ENCODE results near the gene LIM2. TPM values are rescaled to one million over a fixed set of nuclear protein-coding genes. Genes with fewer than 3 reads are reported as not detected.

The LIM2 gene
- total and polyA plus RNA-seq, 9 of the 15 experiments (the other 6 are each of a cell fraction or from before 2014, with no cell fraction given): 0.07 to 0.45 (median 0.18) TPM; not detected in 4

GRCh38 chr19:51422053-51422448, 34.3 kb upstream of the LIM2 start (continued):
- TF ChIP-seq, protein P1, sequence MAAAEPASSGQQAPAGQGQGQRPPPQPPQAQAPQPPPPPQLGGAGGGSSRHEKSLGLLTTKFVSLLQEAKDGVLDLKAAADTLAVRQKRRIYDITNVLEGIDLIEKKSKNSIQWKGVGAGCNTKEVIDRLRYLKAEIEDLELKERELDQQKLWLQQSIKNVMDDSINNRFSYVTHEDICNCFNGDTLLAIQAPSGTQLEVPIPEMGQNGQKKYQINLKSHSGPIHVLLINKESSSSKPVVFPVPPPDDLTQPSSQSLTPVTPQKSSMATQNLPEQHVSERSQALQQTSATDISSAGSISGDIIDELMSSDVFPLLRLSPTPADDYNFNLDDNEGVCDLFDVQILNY (CRISPR knock-in tag; IDR thresholded peaks at IDR 0.05): peak; percentile 86
- peak; percentile 13; the same call in 1 of the 2 replicates for TF ChIP-seq USF2 (CRISPR knock-in tag; IDR thresholded peaks at IDR 0.05)
- peak; percentile 97 for TF ChIP-seq FOXP1 (CRISPR knock-in tag; IDR thresholded peaks at IDR 0.05)
- peak; percentile 97 for TF ChIP-seq PRMT5 (CRISPR knock-in tag; IDR thresholded peaks at IDR 0.05)
- peak; percentile 68 for TF ChIP-seq KLF13 (tag; IDR thresholded peaks at IDR 0.05; ENCODE audit: borderline replicate concordance, low read depth)
- 0 out of 2 replicates have a peak, but pooled peaks have one; percentile 53 for TF ChIP-seq MYNN (IDR thresholded peaks at IDR 0.05)
- no peak for TF ChIP-seq MYNN (CRISPR knock-in tag; IDR thresholded peaks at IDR 0.05)
- TF ChIP-seq HMBOX1 (IDR thresholded peaks at IDR 0.05): no peak
- peak; percentile 97 for TF ChIP-seq MIER1 (IDR thresholded peaks at IDR 0.05; ENCODE audit: low read depth)
- TF ChIP-seq ZBTB17 (CRISPR knock-in tag; IDR thresholded peaks at IDR 0.05): 0 out of 2 replicates have a peak, but pooled peaks have one; percentile 28
- no peak for TF ChIP-seq KAT2B (IDR thresholded peaks at IDR 0.05; ENCODE audit: low read depth, low read length)
- no peak for TF ChIP-seq CREB1 (IDR thresholded peaks at IDR 0.05)
- TF ChIP-seq CREB1 (CRISPR knock-in tag; IDR thresholded peaks at IDR 0.05): peak; percentile 77
- TF ChIP-seq, protein P2, sequence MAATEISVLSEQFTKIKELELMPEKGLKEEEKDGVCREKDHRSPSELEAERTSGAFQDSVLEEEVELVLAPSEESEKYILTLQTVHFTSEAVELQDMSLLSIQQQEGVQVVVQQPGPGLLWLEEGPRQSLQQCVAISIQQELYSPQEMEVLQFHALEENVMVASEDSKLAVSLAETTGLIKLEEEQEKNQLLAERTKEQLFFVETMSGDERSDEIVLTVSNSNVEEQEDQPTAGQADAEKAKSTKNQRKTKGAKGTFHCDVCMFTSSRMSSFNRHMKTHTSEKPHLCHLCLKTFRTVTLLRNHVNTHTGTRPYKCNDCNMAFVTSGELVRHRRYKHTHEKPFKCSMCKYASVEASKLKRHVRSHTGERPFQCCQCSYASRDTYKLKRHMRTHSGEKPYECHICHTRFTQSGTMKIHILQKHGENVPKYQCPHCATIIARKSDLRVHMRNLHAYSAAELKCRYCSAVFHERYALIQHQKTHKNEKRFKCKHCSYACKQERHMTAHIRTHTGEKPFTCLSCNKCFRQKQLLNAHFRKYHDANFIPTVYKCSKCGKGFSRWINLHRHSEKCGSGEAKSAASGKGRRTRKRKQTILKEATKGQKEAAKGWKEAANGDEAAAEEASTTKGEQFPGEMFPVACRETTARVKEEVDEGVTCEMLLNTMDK (IDR thresholded peaks at IDR 0.05; ENCODE audit: borderline replicate concordance, insufficient read depth, low read depth, low read length, poor library complexity, severe bottlenecking): peak; percentile 65
- TF ChIP-seq DMBX1 (CRISPR knock-in tag; IDR thresholded peaks at IDR 0.05; ENCODE audit: borderline replicate concordance): peak; percentile 75; the same call in 1 of the 2 replicates
- no peak for TF ChIP-seq POLR2A (conservative IDR thresholded peaks at IDR 0.05)
- TF ChIP-seq ATF1 (CRISPR knock-in tag; IDR thresholded peaks at IDR 0.05): no peak
- 0 out of 2 replicates have a peak, but pooled peaks have one; percentile 10 for TF ChIP-seq ATF1 (tag; IDR thresholded peaks at IDR 0.05)
- no peak for TF ChIP-seq NUFIP1 (IDR thresholded peaks at IDR 0.05; ENCODE audit: partially characterized antibody)
- TF ChIP-seq, protein P3, sequence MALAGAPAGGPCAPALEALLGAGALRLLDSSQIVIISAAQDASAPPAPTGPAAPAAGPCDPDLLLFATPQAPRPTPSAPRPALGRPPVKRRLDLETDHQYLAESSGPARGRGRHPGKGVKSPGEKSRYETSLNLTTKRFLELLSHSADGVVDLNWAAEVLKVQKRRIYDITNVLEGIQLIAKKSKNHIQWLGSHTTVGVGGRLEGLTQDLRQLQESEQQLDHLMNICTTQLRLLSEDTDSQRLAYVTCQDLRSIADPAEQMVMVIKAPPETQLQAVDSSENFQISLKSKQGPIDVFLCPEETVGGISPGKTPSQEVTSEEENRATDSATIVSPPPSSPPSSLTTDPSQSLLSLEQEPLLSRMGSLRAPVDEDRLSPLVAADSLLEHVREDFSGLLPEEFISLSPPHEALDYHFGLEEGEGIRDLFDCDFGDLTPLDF (CRISPR knock-in tag; IDR thresholded peaks at IDR 0.05): peak; percentile 98
- TF ChIP-seq CBX1 (IDR thresholded peaks at IDR 0.05; ENCODE audit: low read depth): peak; percentile 42; the same call in 1 of the 2 replicates
- 0 out of 2 replicates have a peak, but pooled peaks have one; percentile 23 for TF ChIP-seq E2F3 (CRISPR knock-in tag; IDR thresholded peaks at IDR 0.05)
- TF ChIP-seq SMAD3 (CRISPR knock-in tag; conservative IDR thresholded peaks at IDR 0.05): 0 out of 2 replicates have a peak, but pooled peaks have one; percentile 21
